Neuronal stem cell (in vitro differentiated cells): Measurements from ENCODE around the gene CACNA2D4.

Source experiments
- DNase-seq: peaks from one replicate; pipeline ENCODE4 v3.0.0-alpha.2; 2013; ENCODE audit warnings: low spot score
- H2AFZ ChIP-seq: one replicate; pipeline ENCODE4 v1.6.1; 2013; ENCODE audit warnings: mild to moderate bottlenecking, low read length, inconsistent platforms
- H2AK5ac ChIP-seq: 2 replicates; pipeline ENCODE4 v1.6.1; 2013; ENCODE audit warnings: low read depth, mild to moderate bottlenecking, inconsistent platforms, low read length, moderate library complexity, mixed read lengths
- H2BK120ac ChIP-seq: 2 replicates; pipeline ENCODE4 v1.6.1; 2013; ENCODE audit warnings: low read depth, mild to moderate bottlenecking, inconsistent platforms, low read length, moderate library complexity, mixed read lengths
- H2BK12ac ChIP-seq: one replicate; pipeline ENCODE4 v1.6.1; 2013; ENCODE audit warnings: low read length, inconsistent platforms
- H2BK15ac ChIP-seq: 2 replicates; pipeline ENCODE4 v1.6.1; 2013; ENCODE audit warnings: mild to moderate bottlenecking, low read length, inconsistent platforms, mixed read lengths
- H2BK5ac ChIP-seq: one replicate; pipeline ENCODE4 v1.6.1; 2013; ENCODE audit warnings: inconsistent platforms, mild to moderate bottlenecking, low read length, moderate library complexity
- H3K14ac ChIP-seq: one replicate; pipeline ENCODE4 v1.6.1; 2013; ENCODE audit warnings: low read length, inconsistent platforms
- H3K18ac ChIP-seq: 2 replicates; pipeline ENCODE4 v1.6.1; 2013; ENCODE audit warnings: low read length, inconsistent platforms
- H3K23ac ChIP-seq: 2 replicates; pipeline ENCODE4 v1.6.1; 2013; ENCODE audit warnings: low read depth, mild to moderate bottlenecking, mixed read lengths, low read length, inconsistent platforms; ENCODE audit not compliant: poor library complexity
- H3K27ac ChIP-seq: replicated peaks from 3 replicates; pipeline ENCODE4 v1.5.1; 2013; ENCODE audit warnings: low read length, inconsistent platforms
- H3K27me3 ChIP-seq, 3 experiments: 2 replicates each; pipeline ENCODE4 v1.6.1; 2013; ENCODE audit warnings: low read length in 3 of 3, mild to moderate bottlenecking in 2 of 3, inconsistent platforms in 1 of 3, low read depth in 1 of 3, mixed read lengths in 1 of 3, moderate library complexity in 1 of 3; ENCODE audit not compliant: control insufficient read depth in 3 of 3, insufficient read depth in 3 of 3
- H3K36me3 ChIP-seq, 2 donors: replicated peaks in 1 of 2; 2 replicates each; pipeline ENCODE4 v1.6.1; 2013; ENCODE audit warnings: low read length in 2 of 2; ENCODE audit not compliant: control insufficient read depth in 2 of 2, insufficient read depth in 2 of 2
- H3K4ac ChIP-seq: 2 replicates; pipeline ENCODE4 v1.6.1; 2013; ENCODE audit warnings: inconsistent platforms, mild to moderate bottlenecking, low read length, moderate library complexity
- H3K4me1 ChIP-seq, 2 donors: 1 replicate in 1 of 2; 2 replicates in 1 of 2; pipeline ENCODE4 v1.6.1; 2013; ENCODE audit warnings: low read length in 2 of 2, low read depth in 1 of 2; ENCODE audit not compliant: control insufficient read depth in 2 of 2, insufficient read depth in 1 of 2
- H3K4me2 ChIP-seq: one replicate; pipeline ENCODE4 v1.6.1; 2013; ENCODE audit warnings: mild to moderate bottlenecking, low read length, inconsistent platforms; ENCODE audit not compliant: insufficient read depth, poor library complexity, severe bottlenecking
- H3K4me3 ChIP-seq, 2 donors: 2 replicates each; pipeline ENCODE4 v1.5.1; 2013; ENCODE audit warnings: low read length in 2 of 2, mild to moderate bottlenecking in 2 of 2, inconsistent platforms in 1 of 2, moderate library complexity in 1 of 2
- H3K79me1 ChIP-seq: one replicate; pipeline ENCODE4 v1.6.1; 2013; ENCODE audit warnings: low read depth, mild to moderate bottlenecking, inconsistent platforms, low read length, moderate library complexity
- H3K9ac ChIP-seq: one replicate; pipeline ENCODE4 v1.6.1; 2013; ENCODE audit warnings: mild to moderate bottlenecking, low read depth, low read length, inconsistent platforms; ENCODE audit not compliant: poor library complexity
- H3K9me3 ChIP-seq, 2 donors: replicated peaks in 1 of 2; 2 replicates each; pipeline versions ENCODE3 to v1.6.1; 2013; ENCODE audit warnings: low read length in 2 of 2, mild to moderate bottlenecking in 2 of 2, inconsistent platforms in 1 of 2, low read depth in 1 of 2, mixed read lengths in 1 of 2, moderate library complexity in 1 of 2; ENCODE audit not compliant: control insufficient read depth in 2 of 2, insufficient read depth in 1 of 2
- H4K8ac ChIP-seq: one replicate; pipeline ENCODE4 v1.6.1; 2013; ENCODE audit warnings: low read depth, mild to moderate bottlenecking, inconsistent platforms, low read length, moderate library complexity
- H4K91ac ChIP-seq: one replicate; pipeline ENCODE4 v1.6.1; 2013; ENCODE audit warnings: low read length, low read depth, mild to moderate bottlenecking, inconsistent platforms; ENCODE audit not compliant: poor library complexity
- WGBS, 2 donors: extraction: QIAGEN DNeasy Blood & Tissue Kit; methylation state at CpG; one replicate each; pipeline ENCODE4 v1.1.7; 2013; ENCODE audit warnings: missing lambda C conversion rate in 2 of 2, mixed read lengths in 1 of 2; ENCODE audit not compliant: insufficient read length in 2 of 2, insufficient replicate concordance in 1 of 2; ENCODE audit errors: extremely low coverage in 2 of 2; 5-methylcytosine and 5-hydroxymethylcytosine counted together

Gene CACNA2D4

GRCh38 chr12:1885599-1886245 lies 32.7 kb downstream of the CACNA2D4 start:
- Histone ChIP-seq H3K4ac (no peak overlapping the region), H4K8ac (no peak overlapping the region), H3K4me2 (no peak overlapping the region), H3K4me3 (no peak overlapping the region), H4K91ac (no peak overlapping the region), H3K79me1 (no peaks in the 10 kb centered on the region), H3K27me3 (peaks cover 0 to 14% (median 0%) of the 10 kb centered on the region in 3 experiments), H3K27ac (no peak overlapping the region), H3K4me1 (no peaks in the 10 kb centered on the region), H2BK12ac (no peak overlapping the region), H3K23ac (no peak overlapping the region), H2BK5ac (no peak overlapping the region), H2BK120ac (no peak overlapping the region), H2AK5ac (no peak overlapping the region), H3K36me3 (no peaks in the 10 kb centered on the region), H2BK15ac (no peak overlapping the region), H3K18ac (no peak overlapping the region), H3K14ac (no peak overlapping the region), H3K9me3 (peaks cover 0 to 3% of the 10 kb centered on the region in 2 donors), H2AFZ (no peak overlapping the region), H3K9ac (no peak overlapping the region)
- WGBS, 2 donors = no CpG with 5 or more reads among the region's 13 CpGs
- DNase-seq = no peak

GRCh38 chr12:1885082-1885596 lies 33.3 kb downstream of the CACNA2D4 start:
- peaks cover 0 to 17% (median 0%) of the 10 kb centered on the region in 3 experiments for H3K27me3 ChIP-seq

GRCh38 chr12:1884651-1885050 lies 33.8 kb downstream of the CACNA2D4 start:
- Histone ChIP-seq H3K27ac (no peak overlapping the region), H3K9ac (no peak overlapping the region), H2AK5ac (no peak overlapping the region), H3K4me1 (no peaks in the 10 kb centered on the region), H2BK15ac (no peak overlapping the region), H3K14ac (no peak overlapping the region), H3K27me3 (peaks cover 0 to 17% (median 0%) of the 10 kb centered on the region in 3 experiments), H3K79me1 (no peaks in the 10 kb centered on the region), H3K23ac (no peak overlapping the region), H4K8ac (no peak overlapping the region), H2BK5ac (no peak overlapping the region), H3K18ac (no peak overlapping the region), H2BK12ac (no peak overlapping the region), H3K4ac (no peak overlapping the region), H4K91ac (no peak overlapping the region), H2AFZ (no peak overlapping the region), H3K4me2 (no peak overlapping the region), H3K4me3 (no peak overlapping the region), H3K36me3 (no peaks in the 10 kb centered on the region), H2BK120ac (no peak overlapping the region), H3K9me3 (no peaks in the 10 kb centered on the region)
- DNase-seq = no peak
- no CpG with 5 or more reads among the region's 9 CpGs for WGBS, 2 donors

More at GRCh38 chr12:1885082-1885596, 33.3 kb downstream of the CACNA2D4 start:
- no peak overlapping the region for H3K23ac ChIP-seq
- no peak overlapping the region for H2BK12ac ChIP-seq
- H3K4me1 ChIP-seq = no peaks in the 10 kb centered on the region
- H3K18ac ChIP-seq = no peak overlapping the region
- H2BK15ac ChIP-seq = no peak overlapping the region
- no peaks in the 10 kb centered on the region for H3K79me1 ChIP-seq
- no peaks in the 10 kb centered on the region for H3K9me3 ChIP-seq
- no peak for DNase-seq
- no peak overlapping the region for H3K9ac ChIP-seq
- no peak overlapping the region for H3K4me2 ChIP-seq
- no peak overlapping the region for H4K8ac ChIP-seq
- H3K4ac ChIP-seq = no peak overlapping the region
- H2BK5ac ChIP-seq = no peak overlapping the region
- H4K91ac ChIP-seq = no peak overlapping the region
- no peak overlapping the region for H3K4me3 ChIP-seq
- no peak overlapping the region for H3K14ac ChIP-seq
- H3K27ac ChIP-seq = no peak overlapping the region
- H3K36me3 ChIP-seq = no peaks in the 10 kb centered on the region
- H2BK120ac ChIP-seq = no peak overlapping the region
- H2AK5ac ChIP-seq = no peak overlapping the region
- H2AFZ ChIP-seq = no peak overlapping the region
- WGBS, 2 donors = no CpG with 5 or more reads among the region's 5 CpGs

- H3K36me3 ChIP-seq = no peaks in the 10 kb centered on the region
- WGBS, 2 donors = no CpG with 5 or more reads among the region's 8 CpGs
- no peak overlapping the region for H2AK5ac ChIP-seq
- no peaks in the 10 kb centered on the region for H3K4me1 ChIP-seq
- no peak overlapping the region for H2BK120ac ChIP-seq
- H3K23ac ChIP-seq = no peak overlapping the region
- H2BK15ac ChIP-seq = no peak overlapping the region
- no peak overlapping the region for H3K9ac ChIP-seq
- no peak overlapping the region for H3K18ac ChIP-seq
- no peak overlapping the region for H4K8ac ChIP-seq
- peaks cover 0 to 17% (median 0%) of the 10 kb centered on the region in 3 experiments for H3K27me3 ChIP-seq
- no peak overlapping the region for H4K91ac ChIP-seq
- H3K4me2 ChIP-seq = no peak overlapping the region
- no peak overlapping the region for H3K4ac ChIP-seq
- no peak for DNase-seq
- H2AFZ ChIP-seq = no peak overlapping the region
- H2BK12ac ChIP-seq = no peak overlapping the region
- no peak overlapping the region for H2BK5ac ChIP-seq
- H3K79me1 ChIP-seq = no peaks in the 10 kb centered on the region
- H3K9me3 ChIP-seq = no peaks in the 10 kb centered on the region
- H3K4me3 ChIP-seq = no peak overlapping the region
- H3K27ac ChIP-seq = no peak overlapping the region
- no peak overlapping the region for H3K14ac ChIP-seq
Measured at GRCh38 chr12:1883513-1883912, 34.9 kb downstream of the CACNA2D4 start.
